ENCODE measurements around the gene PHLPP2.

PHLPP2 gene

DNA sequence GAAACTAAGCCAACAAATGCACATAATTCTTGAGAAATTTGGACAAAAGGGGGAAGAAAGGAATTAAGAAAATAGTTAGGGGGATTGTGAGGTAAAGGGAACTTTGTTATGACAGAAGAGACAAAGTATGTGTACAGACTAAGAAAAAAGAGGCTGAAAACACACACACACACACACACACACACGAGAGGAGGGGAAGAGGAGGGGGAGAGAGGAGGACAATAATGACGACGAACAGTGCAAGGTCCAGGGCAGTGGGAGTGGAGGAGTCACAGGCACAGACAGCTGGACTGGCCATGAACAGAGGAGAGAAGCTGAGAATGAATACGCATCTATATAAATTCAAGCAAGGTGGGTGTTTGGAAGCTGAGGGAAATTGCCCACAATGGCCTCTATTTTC, 54.0 kb downstream of the PHLPP2 start:
- DNase-seq (ENCODE audit: low spot score) = no peak

DNA sequence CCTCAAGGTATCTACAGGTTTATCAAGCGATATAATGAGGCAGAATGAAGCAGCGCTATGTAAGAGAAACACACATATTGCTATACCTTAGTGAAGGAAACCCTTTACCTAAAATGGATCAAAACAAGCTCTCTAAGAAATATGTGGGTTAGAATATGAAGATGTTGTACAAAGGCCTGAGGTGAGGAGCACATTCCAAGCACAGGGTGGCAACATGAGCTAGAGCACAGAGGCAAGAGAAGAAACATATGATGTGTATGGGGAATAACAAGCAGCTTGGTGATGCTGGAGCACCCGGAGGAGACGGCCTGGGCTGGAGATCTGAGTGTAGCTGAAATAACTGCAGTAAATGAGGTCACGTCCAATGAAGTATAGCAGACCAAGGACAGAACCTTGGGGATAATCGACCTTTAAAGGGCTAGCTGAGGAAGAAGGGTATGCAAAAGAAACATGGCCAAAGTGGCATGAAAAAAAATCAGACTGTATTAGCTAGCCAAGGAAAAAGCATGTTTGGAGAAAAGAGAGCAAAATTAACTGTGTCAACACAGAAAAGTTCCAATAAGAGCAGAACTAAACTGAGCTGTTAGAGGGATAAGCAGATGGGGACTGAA, 54.5 kb downstream of the PHLPP2 start:
- DNase-seq (ENCODE audit: low spot score) = no peak

DNA sequence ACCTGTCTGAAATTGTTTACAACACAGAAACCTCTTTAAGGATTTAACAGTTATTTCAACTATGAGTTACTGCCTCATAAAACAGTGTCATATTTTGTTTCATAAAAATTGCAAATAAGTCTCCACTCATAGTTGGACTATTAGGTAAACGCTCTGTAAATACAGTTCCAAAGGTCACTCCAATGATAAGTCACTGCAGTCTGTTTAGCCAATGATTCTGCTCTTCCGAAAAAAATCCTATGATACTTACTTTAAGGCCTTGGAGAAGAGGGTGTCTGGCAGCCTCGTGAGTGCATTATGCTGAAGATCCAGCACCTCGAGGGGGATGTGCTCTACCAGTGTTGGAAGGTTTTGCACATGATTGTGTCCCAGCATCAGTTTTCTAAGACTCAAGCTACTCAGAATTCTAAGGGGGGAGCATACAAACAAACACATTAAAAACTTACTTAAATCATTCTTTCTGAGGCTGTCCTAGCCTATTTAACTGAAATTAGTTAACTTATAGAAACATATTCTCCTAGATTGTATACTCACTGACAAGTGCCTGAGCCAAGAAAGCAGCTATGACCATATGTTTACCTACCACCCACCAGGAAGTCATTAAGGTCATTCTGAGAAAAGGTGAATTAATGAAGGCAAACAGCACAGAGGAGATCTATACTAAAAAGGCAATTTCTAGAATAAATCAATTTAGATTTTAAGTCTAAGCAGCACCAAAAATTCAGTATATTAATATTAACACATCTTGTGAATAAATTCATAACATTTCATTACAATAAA, 57.4 kb downstream of the PHLPP2 start:
- DNase-seq (ENCODE audit: low spot score) = no peak

DNA sequence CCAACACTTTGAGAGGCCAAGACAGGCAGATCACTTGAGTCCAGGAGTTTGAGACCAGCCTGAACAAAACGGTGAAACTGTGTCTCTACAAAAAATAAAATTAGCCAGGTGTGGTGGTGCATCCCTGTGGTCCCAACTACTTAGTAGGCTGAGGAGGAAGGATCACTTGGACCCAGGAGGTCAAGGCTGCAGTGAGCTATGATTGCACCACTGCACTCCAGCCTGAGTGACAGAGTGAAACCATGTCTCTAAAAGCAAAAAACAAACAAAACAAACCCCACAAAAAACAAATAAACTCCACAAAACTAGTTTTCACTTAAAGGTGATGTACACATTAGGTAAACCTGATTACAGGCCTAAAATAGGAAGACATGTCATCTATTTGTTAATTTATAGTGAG, 58.2 kb downstream of the PHLPP2 start:
- DNase-seq (ENCODE audit: low spot score) = no peak

DNA sequence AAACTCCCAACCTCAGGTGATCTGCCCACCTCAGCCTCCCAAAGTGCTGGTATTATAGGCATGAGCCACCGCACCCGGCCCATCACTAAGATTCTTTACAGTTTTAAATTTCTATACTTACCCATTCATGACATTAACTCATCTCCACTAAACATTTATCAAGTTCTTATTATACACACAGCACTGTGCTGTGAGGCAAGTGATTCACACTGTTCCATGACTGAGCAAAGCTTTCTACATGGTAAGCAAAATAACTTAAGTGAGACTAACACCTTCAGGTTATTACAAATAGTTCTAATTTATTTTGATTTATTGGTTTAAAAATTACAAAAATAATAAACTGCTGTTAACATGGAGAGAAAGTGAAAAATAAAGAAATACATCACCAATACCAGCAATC, 65.0 kb downstream of the PHLPP2 start:
- no peak for DNase-seq (ENCODE audit: low spot score)

DNA sequence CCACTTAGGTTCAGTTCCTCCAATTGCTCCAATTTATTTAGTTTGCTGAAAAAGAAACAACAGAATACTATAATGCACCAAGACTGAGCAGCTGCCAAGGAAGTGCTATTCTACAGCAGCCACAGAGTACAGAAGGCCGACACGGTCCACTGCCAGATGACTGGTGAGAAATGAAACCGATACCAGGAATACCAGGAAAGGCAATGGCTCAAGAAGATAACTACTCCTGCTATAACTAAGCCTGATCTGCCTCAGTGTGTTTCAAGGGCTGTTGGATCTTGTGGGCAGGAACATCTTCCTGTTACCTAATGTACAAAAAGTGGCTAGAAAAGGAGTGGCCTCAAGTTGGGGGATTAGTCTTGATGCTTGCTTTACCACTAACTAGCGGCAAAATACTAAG, 65.7 kb downstream of the PHLPP2 start:
- no peak for DNase-seq (ENCODE audit: low spot score)

DNA sequence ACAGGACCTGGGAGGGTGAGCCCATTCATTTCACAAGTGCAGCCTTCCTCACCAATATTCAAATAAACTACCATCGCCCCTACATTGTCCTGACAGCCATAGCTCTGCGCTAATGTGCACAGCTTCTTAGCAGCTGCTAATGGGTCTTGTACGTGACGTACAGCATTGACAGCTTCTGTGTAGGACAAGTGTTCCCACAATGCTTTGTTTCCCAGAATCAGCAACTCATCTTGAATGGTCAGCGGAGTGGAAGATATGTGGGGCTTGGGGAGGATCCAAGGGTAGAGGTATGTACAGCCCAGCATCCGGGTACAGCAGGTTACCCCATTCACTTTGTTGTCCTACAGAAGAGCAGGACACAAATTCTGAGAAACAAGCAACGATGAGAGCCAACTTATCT, 74.8 kb downstream of the PHLPP2 start:
- no peak for DNase-seq (ENCODE audit: low spot score)

DNA sequence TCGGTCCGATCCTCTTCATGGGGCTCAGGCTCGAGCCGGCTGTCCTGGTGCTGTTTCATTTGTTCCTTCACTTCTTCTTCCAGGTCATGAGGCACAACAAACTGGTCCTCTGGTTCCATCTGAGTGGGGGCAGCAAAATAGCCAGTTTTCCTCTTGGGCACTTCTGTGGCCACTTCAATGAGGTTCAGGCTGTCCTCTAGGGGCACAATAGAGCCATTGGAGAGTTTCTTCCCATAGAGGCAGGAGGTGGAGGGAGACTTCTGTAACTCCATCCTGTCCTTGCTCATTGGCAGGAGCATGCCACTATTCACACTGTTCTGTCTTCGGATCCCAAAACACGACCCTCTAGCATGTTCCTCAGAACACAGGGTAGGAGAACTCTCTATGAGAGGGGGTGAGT, 75.6 kb downstream of the PHLPP2 start:
- DNase-seq (ENCODE audit: low spot score) = no peak

DNA sequence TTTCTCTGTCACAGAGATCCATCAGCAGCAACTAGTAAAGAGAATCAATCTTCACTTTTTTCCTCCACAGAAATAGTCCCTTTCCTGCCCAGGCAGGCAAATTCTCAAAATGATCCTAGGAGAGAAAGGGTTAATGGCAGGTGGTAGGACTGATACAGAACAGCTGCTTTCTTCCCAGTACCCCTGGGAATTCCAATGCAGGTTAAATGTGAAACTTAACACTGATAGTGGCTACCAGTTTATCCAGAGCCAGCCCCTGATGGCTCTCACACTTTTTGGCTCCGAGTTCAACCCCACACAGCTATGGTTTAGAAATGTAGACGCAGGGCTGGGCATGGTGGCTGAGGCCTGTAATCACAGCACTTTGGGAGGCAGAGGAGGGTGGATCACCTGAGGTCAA, 76.3 kb downstream of the PHLPP2 start:
- DNase-seq (ENCODE audit: low spot score) = no peak

DNA sequence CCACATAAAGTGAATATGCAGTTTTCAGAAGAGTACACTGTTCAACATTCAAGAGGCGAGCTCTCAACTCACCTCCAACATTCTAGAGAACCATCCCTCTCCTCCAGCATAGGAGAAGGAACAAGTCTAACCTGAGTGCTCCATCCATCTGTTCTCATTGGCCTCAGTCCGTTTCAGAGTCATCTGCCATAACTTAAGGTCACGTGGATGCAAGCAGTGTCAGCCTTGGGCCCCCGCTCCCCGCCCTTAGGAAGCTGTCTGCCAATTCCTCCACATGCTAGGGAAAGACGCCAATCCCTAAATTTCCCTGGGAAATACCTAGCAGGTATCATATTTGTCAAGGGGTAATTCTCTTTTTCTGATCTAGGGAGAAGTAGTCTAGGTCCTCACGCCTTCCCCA, 77.1 kb downstream of the PHLPP2 start:
- DNase-seq (ENCODE audit: low spot score) = no peak

DNA sequence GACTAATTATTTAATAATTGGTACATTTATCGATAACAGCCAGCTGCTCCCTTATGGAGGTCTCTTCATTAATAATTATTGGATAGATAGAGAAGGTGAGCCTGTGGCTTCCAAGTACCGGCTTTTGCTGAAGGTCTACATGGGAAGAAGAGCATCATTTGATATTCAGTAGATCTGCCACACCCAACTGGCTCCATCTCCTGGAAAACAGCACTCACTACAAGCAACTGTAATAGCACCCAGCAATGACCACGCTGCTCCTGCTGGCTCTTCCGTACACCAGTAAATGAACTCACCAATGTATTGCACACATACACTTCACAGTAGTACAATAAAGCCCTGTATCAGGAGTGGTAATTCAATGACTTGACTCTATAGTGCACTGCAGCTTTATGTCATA, 79.1 kb downstream of the PHLPP2 start:
- no peak for DNase-seq (ENCODE audit: low spot score)

DNA sequence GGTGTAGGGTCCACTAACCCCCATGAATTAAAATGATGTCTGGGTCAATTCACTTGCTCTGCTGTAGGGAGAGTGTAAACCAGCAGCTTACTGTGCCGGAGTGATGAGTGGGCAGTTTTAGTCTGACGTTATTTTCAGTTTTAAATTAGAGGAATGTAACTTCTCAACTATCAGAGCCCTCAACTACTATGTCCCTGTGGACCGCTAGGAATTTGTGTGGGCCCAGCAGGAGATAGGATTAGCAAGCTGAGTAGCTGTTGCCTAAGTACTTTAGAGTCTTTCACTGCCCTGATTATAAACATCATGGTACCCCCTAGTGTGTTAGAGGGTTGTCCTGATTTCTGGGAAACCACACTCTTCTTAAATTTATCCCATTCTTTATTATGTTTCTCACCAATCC, 87.1 kb downstream of the PHLPP2 start:
- DNase-seq (ENCODE audit: low spot score) = no peak

DNA sequence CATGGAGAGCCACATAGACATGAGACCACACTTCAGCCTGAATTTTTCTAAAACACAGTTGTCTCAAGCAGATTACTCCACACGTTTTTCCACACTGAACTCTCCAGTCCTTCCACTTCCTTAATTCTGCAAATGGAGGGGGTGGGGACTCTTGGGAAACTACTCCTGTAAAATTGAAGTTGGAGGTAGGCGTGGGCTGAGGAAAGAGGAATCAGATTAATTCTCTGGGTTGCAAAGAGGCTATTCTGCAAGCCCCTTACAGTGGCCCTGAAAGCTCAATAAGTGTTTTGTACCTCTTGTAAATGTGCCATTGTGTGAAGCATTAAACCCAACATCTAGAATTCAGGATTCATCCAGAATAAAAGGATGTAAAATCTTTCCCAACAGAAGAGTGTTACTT, 88.9 kb downstream of the PHLPP2 start:
- no peak for DNase-seq (ENCODE audit: low spot score)

DNA sequence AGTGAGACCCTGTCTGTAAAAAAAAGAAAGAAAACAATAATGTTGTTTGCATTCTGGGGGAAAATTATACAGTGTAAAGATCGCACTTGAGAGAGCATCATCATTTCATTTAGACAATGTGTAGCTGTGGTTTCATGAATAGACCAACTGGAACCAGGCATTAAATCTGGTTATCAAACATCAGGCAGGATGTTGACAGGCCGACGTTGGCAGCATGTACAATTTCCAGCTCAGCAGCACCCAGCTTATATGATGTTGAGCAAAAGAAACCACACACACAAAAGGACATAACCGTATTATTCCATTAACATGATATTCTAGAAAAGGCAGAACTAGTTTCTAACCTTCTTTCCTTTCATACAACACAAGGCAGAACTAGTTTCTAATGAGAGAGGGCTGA, 92.7 kb downstream of the PHLPP2 start:
- DNase-seq (ENCODE audit: low spot score) = no peak

DNA sequence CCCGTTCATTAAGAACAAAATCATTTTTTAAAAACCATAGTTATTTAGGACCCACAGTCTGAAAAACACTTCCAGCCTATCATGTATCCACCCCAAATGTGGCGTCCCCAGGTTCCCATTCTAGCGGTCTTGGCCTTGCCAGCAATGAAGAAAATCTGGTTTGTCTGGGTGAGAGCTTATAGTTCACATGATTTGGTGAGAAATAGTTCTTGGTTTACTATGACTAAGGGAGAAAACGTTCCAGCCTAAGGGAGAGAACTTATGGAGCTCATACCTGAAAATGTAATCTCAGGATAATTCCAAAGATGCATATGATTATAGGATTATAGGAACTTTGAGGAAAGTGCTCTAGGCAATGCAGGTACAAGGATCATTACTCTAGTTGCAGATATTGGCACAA, 93.7 kb downstream of the PHLPP2 start:
- DNase-seq (ENCODE audit: low spot score) = no peak

DNA sequence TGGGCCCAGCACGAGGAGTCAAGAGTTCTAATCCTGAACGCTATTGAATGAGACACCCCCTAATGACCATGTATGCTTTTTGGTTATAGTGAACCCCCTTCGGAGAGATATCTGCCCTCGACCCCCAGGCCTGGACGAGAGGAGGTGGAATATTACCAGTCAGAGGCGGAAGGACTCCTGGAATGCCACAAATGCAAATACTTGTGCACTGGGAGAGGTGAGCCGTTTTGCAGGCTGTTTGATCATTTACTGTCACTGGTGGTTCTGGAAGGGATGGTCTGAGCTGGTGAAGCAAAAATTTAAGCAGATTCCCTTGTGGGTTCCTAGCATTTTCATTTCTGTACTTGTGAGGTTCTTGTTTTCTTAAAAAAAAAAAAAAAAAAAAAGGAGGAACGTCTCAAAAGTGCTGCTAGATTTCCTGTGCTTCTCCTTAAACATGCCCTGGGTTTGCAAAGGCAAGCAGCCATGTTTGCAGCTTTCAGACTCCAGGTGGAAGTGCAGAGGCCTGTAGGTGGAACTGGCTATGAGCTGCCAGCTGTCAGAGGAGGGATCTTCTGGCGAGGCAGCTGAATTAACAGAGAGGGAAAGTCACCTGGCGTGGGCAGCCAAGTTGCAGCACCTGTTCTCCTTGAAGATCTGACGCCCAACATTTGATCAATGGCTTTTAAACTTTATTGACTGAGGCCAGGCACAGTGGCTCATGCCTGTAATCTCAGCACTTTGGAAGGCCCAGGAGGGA, 95.1 kb downstream of the PHLPP2 start:
- DNase-seq (ENCODE audit: low spot score) = no peak

DNA sequence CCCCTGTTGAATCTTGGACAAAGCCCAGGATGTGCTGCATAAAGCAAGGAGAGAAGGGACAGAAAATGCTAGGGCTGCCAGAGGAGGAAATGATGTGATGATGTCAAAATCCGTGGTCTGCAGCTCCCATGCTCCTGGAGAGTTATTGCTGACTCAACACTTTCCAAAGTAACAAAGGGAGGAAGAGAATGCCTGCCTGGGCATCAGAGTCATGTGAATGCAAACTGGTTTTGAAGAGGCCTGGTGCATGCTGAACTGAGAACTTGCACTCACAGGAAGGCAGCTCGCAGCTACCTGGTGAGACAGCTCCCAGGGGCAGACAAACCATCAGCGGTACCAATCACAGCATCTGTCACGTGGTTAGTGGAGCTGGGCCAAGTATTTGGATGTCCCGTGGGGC, 95.7 kb downstream of the PHLPP2 start:
- DNase-seq (ENCODE audit: low spot score) = no peak

DNA sequence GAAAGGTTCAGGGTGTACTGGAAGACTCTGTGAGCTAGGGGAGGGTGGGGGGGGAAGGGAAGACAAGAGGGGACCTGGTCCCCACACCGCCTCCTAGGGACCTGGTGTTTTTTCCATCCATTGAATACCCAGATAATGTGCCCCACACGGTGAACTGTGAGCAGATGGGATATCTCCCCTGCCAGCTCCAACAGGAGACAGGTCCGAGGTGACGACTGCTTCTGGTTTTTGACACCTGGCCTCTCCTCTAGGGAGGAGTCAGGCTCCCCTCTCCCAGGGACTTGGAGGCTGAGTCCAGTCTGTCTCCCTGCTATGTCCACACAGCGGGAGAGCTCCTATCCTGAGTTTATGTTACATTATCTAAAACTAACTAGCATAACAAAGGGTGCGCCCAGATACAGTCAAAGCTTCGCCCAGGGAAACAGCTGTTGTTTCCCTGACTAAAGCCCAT, 96.7 kb downstream of the PHLPP2 start:
- DNase-seq (ENCODE audit: low spot score) = no peak

DNA sequence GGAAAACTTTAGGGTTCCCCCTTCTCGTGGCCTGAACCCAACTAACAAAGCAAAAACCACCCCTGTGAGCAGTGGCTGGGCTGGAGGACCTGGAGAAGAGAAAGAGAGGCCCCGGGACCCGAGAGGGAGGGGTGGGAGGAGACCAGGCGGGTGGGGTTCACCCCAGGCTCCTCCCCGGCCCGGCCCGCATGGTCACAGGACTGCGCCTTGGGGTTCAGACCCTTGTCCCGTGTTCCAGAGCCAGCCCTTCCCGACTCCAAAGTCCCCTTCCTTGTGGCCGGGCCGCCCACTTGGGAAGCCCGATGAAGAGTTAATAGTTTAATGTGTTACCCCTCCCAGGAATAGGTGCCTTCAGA, 97.7 kb downstream of the PHLPP2 start:
- no peak for DNase-seq (ENCODE audit: low spot score)

DNA sequence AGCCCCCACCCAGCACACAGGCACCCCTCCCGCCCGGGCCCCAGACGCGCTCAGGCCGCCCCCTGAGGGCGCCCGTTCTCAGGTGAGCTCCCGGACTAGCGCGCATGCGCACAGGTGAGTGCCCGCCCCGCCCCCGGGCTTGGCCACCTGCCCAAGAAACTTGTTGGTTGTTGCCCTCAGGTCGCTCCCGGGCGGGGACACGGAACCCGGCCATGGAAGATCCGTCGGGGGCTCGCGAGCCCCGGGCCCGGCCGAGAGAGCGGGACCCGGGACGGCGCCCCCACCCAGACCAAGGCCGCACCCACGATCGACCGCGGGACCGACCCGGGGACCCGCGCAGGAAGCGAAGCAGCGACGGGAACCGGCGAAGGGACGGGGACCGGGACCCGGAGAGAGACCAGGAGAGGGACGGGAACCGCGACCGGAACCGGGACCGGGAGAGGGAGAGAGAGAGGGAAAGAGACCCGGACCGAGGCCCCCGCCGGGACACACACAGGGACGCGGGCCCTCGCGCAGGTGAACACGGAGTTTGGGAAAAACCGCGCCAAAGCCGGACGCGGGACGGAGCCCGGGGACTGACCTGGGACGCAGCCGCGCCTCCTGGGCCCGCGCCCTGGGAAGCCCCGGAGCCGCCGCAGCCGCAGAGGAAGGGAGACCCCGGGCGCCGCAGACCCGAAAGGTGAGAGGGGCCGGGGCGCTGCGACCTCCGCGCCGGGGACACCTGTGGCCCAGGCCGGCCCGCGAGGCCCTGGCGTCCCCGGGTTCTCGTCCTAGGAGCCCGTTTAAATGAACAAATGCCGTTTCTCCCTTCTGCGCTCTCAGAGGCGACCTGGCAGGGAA, 98.3 kb downstream of the PHLPP2 start, which contains the start of gene MARVELD3:
MARVELD3 (plus strand) TSS at position 167 of the 840 bp plus-strand sequence; CDS start at position 213, 46 bp downstream.
- DNase-seq (ENCODE audit: low spot score) = no peak

DNA sequence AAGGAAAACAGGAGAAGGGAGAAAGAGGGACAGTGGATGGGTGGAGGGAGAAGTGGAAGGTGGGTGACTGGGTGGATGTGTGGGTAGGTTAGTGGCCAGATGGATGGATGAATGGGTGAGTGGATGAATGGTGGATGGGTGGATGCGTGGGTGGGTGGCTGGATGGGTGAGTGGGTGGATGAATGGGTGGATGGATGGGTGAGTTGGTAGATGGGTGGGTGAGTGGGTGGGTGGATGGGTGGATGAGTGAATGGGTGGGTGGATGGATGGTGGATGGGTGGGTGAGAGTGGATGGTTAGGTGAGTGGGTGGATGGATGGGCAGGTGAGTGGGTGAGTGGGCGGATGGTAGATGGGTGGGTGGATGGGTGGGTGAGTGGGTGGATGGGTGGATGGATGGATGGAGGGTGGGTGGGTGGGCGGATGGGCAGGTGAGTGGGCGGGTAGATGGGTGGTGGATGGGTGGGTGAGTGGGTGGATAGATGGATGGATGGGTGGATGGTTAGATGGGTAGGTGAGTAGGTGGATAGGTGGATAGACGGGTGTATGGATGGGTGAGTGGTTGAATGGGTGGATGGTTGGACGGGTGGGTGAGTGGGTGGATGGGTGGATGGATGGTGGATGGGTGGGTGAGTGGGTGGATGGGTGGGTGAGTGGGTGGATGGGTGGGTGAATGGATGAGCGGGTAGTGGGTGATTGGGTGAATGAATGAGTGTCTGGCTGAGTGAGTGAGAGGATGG, 99.2 kb downstream of the PHLPP2 start:
- DNase-seq (ENCODE audit: low spot score) = no peak

DNA sequence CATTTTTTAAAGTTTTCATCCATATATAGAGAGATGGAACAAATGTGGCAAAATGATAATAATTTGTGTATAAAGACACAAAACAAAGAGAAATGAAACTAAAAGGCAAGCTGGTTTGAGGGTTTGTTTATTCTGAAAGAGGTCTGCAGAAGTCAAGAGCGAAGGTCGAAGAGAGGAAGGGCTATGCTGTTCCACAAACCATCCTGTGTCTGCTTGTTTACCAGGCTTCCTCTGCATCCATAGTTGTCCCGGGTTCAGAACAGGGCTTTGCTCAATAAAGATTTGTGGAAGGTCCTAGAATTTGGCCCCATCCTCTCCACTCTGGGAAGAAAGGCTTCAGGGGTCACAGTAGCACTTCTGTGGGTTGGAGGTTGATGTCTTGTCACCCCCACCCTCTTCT, 100.9 kb downstream of the PHLPP2 start:
- no peak for DNase-seq (ENCODE audit: low spot score)

All from putamen (tissue), 1 donor.